ENCODE results near the gene TRIL.
A peak's percentile ranks its signal among the peaks of the same experiment; 100 is the strongest.

Gene TRIL

GRCh38 chr7:28937619-28938018, 20.5 kb downstream of the TRIL start:
- FAIRE-seq = no peak

DNA sequence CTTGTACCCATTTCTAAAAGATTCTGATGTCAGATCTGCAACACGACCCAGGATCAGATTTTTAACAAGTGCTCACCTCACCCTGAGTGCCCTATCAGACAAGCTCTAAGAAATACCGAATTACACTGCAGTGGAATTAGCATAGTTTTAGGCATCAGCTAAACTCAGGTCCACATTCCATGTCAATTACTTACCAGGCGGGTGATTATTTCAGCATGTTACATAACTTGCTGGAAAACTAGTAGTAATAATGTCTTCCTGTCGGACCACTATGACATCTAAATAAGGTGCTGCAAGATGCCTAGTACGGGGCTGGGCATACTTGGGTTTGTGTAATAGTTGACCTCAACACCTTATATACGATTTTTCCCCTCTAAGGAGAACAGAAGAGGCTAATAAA, 21.0 kb downstream of the TRIL start:
- FAIRE-seq = no peak

GRCh38 chr7:28933846-28934320, 24.2 kb downstream of the TRIL start:
- FAIRE-seq = no peak

DNA sequence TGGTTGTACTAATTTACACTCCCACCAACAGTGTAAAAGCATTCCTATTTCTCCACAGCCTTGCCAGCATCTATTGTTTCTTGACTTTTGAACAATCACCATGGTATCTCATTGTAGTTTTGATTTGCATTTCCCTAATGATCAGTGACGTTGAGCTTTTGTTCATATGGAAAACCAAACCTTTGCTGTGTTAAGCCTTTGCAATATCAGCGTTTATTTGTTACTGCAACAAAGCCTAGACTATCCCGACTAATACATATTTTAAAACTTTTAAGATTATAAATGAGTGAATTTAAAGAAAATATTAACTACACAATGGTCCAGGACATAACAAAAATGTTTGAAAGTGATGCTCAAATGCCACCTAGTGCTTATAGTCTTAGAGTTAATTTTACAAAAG, 26.6 kb downstream of the TRIL start:
- no peak for FAIRE-seq

DNA sequence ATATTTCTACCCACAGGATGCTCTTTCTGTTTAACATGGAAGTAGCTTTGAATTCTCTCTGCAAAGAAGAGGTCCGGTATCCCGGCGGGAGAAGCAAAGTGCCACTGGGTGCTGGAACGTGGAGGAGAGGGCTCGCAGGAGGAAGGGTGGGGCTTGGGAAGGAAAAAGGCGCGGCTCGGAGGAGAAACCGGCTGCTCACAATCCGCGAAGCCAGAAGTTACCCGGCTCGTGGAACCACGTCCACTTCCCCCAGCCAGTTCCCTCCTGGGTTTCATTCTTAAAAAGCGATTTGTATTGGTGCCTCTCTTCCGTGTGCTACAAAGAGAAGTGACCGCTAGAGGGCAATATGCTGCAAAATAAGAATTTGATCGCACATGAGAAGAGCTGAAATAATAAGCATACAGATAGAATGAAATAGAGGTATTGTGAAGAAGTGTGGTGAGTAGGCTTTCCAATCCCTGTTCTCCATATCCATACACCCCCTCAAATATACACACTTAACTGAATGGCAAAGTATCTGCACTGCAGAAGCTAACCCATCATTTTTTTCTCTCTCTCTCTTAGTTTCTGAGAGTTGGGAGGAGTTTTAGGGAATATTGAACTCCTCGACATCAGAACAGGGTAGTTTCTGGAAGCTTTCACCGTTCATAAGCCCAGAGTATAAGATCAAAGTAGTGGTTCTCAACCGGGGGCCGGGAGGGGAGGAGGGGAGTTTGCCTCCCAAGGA, 31.1 kb downstream of the TRIL start:
- FAIRE-seq = peak; percentile 28

- no peak for FAIRE-seq
Measured at GRCh38 chr7:28922624-28923331, 35.4 kb downstream of the TRIL start.

GRCh38 chr7:28921822-28922221, 36.3 kb downstream of the TRIL start:
- FAIRE-seq = peak; percentile 17

DNA sequence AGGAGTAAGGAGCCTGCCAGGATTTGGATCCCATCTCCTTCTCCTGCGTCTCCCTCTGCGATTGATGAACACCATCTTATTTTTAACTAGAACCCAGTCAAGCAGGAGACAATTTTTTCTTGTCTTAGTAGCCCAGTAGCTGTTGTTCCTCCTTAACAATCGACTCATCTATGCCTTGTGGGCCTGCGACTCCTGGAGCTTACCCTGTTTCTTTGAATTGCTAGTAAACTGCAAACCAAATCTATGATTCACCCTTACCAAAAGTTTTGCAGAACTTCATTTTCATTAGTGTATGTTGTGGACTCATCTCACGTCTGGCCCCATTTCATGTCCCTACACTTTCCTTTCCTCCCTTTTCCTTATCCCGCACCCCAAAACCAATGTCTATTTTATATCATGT, 37.7 kb downstream of the TRIL start:
- FAIRE-seq = no peak

- no peak for FAIRE-seq
Measured at GRCh38 chr7:28919510-28919909, 38.6 kb downstream of the TRIL start.

- FAIRE-seq = no peak
Measured at GRCh38 chr7:28908775-28909174, 49.4 kb downstream of the TRIL start.

DNA sequence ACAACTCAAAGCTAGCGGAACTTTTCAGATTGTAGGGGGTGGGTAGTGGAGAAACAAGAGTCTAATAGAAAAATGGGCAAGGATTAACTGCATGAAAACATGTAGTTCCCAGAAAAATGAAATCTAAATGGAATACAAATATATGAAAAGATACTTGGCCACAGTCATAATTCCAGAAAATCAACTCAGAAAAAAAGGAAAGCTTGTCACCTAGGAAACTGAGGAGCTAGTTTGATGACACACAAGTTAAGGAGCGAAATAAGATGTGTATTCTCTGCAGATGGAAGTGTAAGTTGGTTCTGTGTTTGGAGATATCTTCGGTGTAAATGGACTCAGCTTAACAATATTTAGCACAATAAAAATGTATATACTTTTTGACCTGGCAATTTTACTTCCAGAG, 52.7 kb downstream of the TRIL start:
- no peak for FAIRE-seq

GRCh38 chr7:28904578-28905048, 53.5 kb downstream of the TRIL start:
- no peak for FAIRE-seq

DNA sequence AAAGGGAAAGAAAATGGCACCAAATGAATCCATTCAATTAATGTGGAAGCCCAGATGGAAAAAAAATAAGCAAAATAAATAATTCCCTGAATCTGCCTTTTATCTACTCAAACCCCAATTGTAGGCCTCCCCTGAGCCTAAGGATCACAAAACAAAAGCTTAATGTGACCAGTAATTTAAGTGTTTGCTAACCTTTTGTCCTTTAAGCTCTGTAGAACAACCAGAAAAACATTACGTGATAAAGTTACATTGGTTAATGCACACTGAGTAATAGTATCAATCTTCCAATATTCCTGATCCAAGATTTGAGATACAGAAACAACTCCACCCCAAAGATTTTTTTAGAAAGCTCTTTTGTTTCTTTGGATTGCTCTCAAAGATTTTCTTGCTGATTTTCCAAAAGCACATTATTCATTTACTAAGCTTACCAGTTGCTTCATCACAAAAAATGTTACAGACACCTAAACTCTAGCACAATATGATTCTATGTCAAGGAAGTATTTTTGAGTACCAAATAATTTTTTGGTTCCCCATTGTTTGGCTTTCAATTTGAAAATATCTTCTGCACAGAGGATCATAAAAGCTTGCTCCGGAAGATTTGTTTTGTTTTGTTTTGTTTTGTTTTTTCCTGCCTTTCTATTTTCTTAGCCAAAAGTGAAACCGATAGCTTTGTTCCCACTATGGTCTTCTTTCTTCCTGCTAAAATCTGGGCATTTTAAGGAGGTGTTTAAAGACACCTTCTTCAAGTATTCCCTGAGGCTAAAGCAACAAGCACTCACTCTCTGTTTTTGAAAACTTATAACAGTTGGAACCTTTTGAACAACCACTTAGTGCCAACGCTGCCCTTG, 54.2 kb downstream of the TRIL start:
- no peak for FAIRE-seq

All from TTC549 (cell line).